Cerebellar cortex (tissue), 1 donor: ENCODE data around the gene BNC1.
"Not testable (repeated sequence)": the region's sequence is repeated elsewhere in the genome, so short reads cannot be mapped to it uniquely, and the experiment has no call there.

Experiments used
- DNase-seq: peaks from one replicate; pipeline ENCODE4 v3.0.0-alpha.2; 2015; ENCODE audit warnings: low spot score

The BNC1 gene

GRCh38 chr15:83248151-83249029, 36.1 kb downstream of the BNC1 start:
- peak; percentile 75 for DNase-seq

- no peak for DNase-seq
Measured at GRCh38 chr15:83243634-83244033, 40.8 kb downstream of the BNC1 start.

GRCh38 chr15:83230242-83230641, 54.2 kb downstream of the BNC1 start:
- DNase-seq, result no peak

GRCh38 chr15:83225449-83225848, 59.0 kb downstream of the BNC1 start:
- DNase-seq, result no peak

- not testable (repeated sequence) for DNase-seq
Measured at GRCh38 chr15:83221781-83222180, 62.7 kb downstream of the BNC1 start.

- no peak for DNase-seq
Measured at GRCh38 chr15:83219026-83219425, 65.4 kb downstream of the BNC1 start.

GRCh38 chr15:83215306-83215705, 69.2 kb downstream of the BNC1 start:
- no peak for DNase-seq

- peak; percentile 77 for DNase-seq
Measured at GRCh38 chr15:83210619-83211018, 73.8 kb downstream of the BNC1 start.

- DNase-seq, result no peak
Measured at GRCh38 chr15:83209333-83209732, 75.1 kb downstream of the BNC1 start.

GRCh38 chr15:83208367-83208661, 76.2 kb downstream of the BNC1 start:
- DNase-seq, result peak; percentile 39

GRCh38 chr15:83207660-83208366, 76.7 kb downstream of the BNC1 start, which contains the start of gene HDGFL3:
Gene HDGFL3, minus strand, starts transcription at chr15:83207823. Its CDS starts 409 bp downstream, at chr15:83207414.
- DNase-seq, result peak; percentile 71

- peak; percentile 27 for DNase-seq
Measured at GRCh38 chr15:83207009-83207659, 77.3 kb downstream of the BNC1 start.

- DNase-seq, result peak; percentile 18
Measured at GRCh38 chr15:83206526-83207008, 77.9 kb downstream of the BNC1 start.
